Fibroblast of gingiva (primary cell): ENCODE data around the gene CFAP97D2.
"Not testable (repeated sequence)": the region's sequence is repeated elsewhere in the genome, so short reads cannot be mapped to it uniquely, and the experiment has no call there.

Experiments
- DNase-seq: peaks from one replicate; pipeline ENCODE4 v3.0.0-alpha.2; 2011; ENCODE audit warnings: low read depth

Gene CFAP97D2

DNA sequence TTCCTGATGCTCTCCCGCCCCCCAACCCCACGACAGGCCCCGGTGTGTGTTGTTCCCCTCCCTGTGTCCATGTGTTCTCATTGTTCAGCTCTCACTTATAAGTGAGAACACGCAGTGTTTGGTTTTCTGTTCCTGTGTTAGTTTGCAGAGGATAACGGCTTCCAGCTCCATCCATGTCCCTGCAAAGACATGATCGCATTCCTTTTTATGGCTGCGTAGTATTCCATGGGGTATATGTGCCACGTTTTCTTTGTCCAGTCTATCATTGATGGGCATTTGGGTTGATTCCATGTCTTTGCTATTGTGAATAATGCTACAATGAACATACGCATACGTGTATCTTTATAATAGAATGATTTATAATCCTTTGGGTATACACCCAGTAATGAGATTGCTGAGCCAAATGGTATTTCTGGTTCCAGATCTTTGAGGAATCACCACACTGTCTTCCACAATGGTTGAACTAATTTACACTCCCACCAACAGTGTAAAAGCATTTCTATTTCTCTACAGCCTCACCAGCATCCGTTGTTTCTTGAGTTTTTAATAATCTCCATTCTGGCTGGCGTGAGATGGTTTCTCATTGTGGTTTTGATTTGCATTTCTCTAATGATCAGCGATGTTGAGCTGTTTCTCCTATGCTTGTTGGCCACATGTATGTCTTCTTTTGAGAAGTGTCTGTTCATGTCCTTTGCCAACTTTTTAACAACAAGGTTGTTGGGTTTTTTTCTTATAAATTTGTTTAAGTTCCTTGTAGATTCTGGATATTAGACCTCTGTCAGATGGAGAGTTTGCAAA lies 20.0 kb upstream of the CFAP97D2 start:
- DNase-seq, result not testable (repeated sequence)

DNA sequence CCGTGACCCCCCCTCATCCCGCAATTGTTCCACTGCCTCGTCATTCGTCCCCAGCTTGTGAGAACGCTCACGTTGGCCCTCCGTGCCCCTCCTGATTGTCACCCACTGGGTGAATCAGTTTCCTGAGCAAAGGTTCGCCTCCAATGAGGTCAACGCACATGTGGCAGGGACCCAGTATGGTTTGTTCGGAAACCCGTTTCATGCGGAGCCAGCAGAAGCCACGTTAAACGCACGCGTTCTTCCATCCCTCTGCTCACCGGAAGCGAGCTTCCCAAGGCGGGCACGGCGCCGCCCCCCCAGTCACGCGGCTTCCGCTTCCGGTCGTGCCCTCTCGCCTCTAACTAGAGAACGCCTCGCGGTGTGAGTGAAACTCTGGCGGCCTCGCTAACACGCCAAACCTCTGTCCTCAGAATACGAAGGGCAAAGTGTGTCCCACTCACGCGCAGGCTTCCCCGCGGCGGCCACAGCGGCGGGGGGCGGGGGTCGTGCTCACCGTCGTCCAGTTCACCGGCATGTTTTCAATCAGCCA lies 18.0 kb upstream of the CFAP97D2 start:
- no peak for DNase-seq

DNA sequence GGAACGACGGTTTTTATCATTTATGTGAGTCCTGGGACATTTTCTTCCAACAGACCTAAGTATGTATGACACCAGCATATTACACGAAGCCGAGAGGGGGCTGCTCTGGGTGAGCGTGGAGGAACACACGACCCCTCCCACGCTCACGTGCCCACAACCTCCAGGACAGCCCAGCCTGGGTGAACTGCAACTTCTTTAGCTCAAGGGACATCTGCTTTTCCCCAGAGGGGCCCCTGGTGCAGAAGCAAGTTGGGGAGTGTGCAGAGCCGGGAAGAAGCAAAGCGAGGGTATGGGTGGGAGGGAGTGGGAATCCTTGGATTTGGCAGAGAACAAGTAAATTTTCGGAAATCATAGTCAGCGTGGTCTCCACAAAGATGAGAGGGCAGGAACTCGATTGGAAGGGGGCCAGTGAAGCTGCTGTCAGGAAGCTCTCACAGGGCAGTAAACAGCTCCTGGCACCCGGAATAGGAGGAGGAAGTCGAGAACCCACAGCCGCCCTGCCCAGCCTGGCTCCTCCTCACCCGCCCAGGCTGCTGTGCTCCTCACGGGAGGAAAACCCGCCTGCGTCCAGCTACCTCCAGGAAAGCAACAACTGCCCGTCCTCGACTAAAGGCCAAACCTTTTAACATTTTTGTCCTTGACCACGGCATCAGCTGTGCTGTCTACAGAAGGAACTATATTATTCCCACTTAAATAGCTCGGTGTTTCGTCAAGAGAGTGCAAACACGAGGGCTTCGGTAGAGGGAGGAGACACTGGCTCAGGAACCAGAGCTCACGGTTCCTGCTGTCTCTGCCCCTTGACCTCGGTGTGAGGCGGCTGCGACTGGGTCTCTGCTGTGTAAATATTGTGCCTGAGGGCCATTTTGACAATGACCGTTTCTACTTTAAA lies 17.2 kb upstream of the CFAP97D2 start:
- DNase-seq, result no peak

DNA sequence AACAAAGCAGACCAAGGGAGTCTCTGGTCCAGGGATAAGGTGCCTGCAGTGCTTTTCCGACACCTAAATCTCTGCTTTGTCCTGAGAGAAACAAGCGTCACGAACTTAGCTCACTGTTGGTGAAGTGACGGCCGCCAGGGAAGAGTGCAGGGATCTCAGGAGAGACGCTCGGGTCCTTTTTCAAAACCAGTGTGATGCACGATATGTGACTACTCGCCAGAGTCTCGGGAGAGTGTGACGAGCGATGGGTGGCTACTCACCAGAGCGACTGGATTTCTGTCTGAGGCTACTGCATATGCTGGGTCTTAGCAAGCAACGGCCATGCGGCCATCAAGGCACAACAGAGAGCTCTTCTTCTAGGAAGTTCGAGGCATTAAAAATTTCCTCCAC lies 16.5 kb upstream of the CFAP97D2 start:
- DNase-seq, result no peak

DNA sequence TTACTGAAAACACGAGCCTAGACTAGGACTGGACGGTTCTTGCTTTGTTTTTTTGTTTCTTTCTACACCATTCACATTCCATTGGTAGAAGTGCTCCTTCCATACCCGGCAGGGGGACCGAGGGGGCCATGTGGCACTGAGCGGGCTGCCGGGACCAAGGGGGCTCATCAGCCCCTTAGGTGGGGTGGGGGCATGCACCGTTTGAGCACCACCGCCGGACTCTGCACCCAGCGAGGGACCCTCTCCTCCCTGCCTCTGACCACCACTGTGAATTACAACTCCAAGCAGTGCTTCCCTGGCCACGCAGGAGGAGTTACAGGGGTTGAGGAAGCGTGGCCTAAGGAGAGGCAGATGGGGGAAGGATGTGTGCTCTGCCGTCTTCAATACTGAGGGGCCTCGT lies 15.0 kb upstream of the CFAP97D2 start:
- no peak for DNase-seq

DNA sequence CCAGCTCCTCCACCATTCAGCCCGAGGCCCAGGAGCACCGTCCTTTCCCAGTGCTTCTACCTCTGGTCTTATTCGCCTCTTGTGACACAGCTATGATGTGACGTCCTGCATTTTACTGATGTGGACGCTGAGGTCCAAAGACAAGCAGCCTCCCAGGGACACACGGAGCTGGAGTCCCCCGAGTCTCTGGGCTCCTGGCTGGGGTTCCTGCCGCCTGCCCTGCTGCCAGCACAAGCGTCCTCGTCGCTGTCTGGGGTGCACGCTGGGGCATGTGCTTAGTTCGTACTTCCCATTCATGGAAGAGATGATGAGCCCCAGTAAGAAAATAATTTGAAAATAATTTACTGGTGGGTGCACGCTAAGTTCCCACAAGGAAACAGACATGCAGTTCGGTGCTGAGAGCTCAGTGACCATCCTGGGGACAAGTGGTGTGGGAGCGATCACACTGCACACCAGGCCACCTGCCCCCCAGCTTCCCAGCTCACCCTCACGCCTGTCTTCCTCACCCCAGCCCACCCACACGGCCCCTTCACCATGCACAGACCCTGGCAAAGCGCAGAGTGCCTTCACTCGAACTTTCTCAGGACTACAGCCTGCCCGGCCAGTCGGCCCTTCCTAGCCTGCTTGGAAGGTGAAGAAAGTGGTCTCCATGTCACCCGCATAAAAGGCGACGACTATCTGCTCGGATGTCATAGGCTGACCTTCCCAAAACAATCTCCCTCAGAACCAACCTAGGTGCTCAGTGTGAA lies 14.2 kb upstream of the CFAP97D2 start:
- no peak for DNase-seq

DNA sequence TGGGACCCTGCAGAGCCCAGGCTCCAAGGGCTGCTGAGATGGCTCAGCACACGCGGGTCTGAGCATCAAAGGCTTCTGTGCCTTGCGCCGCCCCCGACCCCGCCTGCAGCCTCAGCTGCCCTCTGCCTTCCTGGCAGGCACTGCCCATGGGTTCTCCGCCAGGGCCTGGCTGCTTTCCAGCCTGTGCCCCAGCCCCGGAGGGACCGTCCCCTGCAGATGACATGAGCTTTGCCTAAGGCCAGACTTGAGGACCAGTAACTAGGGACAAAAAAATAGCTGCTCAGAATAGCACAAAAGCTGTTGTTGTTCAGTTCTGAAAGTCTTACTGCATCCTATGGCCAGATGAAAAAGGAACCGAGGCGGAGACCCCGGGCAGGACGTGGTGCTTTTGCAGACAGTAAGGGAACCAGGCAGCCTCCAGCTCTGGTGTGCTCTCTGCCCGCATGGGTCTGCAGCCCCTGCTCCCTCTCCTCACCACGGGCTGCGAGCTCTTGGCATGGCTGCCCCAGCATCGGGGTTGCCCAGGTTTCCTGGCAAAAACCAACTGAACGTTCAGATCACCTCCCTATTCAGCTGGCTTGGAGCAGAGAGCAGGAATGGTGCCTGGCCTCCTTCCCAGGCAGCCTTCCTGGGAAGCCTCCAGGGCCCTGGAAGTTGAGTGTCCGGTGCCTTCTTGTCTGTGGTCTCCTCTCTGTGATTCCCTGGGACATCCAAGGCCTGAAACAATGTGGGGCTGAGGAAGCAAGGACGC lies 12.5 kb upstream of the CFAP97D2 start:
- DNase-seq, result no peak

DNA sequence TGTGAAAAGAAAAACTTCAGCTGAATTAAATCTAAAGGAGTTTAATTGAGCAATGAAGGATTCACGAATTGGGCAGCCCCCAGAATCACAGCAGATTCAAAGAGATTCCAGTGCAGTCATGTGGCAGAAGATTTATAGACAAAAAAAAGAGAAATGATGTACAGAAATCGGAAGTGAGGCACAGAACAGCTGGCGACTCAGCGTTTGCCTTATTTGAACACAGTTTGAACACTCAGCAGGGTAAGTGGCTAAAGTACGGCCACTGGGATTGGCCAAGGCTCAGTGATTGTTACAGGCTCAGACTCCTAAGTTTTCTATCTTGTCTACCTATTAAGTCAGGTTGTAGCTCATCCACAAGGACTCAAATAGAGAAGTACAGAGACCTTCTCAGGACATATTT lies 11.6 kb upstream of the CFAP97D2 start:
- no peak for DNase-seq

DNA sequence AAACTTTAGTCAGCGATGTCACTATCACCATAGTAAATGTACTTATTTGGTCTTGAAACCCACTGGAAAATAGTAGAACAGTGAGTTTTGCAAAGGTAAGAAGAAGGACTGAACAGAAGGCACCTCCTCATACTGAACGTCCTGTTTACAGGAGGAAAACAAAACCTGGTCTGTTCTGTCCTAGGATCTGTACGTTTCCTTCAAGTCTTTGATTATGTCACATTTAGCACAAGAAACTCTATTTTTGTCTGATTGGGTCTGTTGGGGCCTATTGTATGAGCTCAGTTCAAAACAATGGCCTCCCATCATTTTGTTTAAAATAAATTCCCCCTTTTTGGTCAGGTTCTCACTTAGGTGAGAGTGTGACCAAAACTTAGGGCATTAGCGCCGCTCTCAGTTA lies 11.2 kb upstream of the CFAP97D2 start:
- DNase-seq, result no peak

DNA sequence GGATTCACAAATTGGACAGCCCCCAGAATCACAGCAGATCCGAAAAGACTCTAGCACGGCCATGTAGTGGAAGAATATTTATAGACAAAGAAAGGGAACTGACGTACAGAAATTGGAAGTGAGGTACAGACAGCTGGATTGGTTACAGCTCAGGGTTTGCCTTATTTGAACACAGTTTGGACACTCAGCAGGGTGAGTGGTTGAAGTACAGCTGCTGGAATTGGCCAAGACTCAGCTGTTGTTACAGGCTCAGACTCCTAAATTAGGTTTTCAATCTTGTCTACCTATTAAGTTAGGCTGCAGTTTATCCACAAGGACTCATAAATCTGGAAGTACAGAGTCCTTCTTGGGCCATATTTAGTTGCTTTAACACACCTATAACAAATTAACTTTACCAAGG lies 5.8 kb upstream of the CFAP97D2 start:
- no peak for DNase-seq

DNA sequence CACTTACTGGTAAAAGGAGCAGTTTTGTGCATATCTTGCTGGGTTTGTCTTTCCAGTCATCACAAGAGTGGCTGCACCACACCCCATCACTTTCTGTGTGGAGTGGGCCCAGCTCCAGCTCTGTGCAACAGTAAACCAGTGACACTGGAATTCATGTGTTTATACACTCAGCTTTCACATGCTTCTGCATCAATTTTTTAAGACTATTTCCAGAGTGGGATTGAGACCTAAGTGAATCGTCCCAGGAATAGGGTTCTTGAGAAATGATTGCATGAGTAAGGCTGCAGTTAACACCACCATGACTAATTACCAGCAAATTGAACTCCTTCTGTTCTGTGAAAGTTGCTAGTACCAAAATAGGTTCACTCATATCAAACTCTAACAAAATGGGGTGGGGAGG lies 5.3 kb upstream of the CFAP97D2 start:
- no peak for DNase-seq

DNA sequence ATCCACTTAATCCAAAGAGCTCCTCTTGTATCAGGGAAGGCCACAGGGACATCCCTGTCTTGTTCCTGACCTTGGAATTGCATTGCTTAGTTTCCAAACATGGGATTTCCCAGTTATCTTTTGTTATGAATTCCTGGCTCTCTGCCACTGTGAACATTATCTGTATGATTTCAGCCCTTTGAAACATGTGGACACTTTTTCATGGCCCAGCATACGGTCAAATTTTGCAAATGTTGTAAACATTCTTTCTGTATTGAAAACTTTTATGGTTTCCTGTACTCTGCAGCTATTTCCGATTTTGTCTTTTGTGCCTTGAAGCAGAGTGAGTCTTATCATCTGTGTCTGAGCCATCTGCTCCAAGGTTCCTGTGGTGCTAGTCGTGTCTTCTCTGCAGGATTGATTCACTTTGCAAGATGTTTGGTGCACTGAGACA lies 4.5 kb upstream of the CFAP97D2 start:
- no peak for DNase-seq

DNA sequence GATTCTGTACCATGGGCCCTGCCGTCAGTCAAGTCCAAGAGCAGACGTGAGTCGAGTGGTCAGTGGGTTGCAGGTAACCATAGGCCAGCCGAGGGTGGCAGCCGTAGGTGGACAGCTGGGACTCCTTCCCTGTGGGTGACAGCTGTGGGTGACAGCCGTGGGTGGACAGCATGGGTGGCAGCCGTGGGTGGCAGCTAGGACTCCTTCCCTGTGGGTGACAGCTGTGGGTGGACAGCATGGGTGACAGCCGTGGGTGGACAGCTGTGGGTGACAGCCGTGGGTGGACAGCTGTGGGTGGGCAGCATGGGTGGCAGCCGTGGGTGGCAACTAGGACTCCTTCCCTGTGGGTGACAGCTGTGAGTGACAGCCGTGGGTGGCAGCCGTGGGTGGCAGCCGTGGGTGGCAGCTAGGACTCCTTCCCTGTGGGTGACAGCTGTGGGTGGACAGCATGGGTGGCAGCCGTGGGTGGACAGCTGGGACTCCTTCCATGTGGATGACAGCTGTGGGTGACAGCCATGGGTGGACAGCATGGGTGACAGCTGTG lies 2.6 kb upstream of the CFAP97D2 start:
- not testable (repeated sequence) for DNase-seq

DNA sequence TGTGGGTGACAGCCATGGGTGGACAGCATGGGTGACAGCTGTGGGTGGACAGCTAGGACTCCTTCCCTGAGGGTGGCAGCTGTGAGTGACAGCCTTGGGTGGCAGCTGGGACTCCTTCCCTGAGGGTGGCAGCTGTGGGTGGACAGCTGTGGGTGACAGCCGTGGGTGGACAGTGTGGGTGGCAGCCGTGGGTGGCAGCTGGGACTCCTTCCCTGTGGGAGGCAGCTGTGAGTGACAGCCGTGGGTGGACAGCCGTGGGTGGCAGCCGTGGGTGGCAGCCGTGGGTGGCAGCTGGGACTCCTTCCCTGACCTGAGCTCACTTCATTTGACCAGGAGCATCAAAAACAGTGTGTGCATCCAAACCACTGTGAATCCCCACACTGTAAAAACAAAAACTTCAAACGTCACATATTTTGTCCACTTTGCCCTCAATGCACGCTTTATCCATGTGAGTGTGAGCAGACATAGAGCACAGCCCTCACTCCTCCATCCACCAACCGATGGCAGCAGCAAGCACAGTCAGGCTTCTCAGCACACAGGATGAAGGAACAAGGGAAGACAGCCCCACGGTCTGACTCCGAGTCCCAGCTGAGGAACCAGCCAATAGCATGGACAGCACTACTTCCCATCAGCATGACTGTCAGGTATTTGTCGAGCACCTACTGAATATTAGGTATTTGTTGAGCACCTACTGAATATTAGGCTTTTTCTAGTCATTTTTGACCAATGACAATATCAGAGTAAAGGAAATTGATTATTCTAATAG lies 1.6 kb upstream of the CFAP97D2 start:
- no peak for DNase-seq

DNA sequence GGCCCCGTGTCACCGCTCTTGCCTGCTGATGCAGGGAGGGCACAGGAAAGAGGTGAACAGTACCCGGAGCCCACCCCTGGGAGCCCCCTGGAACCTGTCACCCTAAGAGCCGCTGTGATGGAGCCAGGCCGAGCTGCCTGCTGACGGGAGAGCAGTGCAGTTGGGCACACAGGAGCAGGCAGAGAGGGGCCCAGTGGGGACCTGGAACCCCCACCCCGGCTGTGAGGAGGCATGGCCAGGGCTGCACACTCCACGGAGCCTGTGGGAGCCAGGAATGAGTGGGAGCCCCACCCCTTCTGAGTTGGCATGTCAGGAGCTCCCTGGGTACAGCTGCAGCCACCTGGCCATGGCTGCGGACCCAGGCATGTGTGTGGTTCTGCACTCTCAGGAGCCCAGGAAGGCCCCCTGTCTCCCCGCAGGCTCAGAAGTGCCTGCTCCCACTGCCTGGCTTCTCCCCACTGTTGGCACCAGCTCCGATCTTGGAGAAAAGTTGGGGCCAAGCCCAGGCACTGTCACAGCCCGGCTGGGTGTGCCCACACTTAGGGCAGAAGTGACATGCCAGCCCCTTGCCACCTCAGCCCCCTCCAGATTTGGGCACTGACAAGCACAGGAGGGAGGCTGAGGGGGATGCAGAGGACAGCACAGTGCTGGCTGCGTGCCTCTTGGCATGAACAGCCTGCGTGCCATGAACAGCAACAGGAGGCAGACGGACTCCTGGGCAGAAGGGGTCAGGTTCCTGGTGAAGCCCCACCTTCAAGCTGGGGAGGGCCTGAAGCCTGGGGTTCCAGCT lies 6.3 kb downstream of the CFAP97D2 start:
- DNase-seq, result no peak

DNA sequence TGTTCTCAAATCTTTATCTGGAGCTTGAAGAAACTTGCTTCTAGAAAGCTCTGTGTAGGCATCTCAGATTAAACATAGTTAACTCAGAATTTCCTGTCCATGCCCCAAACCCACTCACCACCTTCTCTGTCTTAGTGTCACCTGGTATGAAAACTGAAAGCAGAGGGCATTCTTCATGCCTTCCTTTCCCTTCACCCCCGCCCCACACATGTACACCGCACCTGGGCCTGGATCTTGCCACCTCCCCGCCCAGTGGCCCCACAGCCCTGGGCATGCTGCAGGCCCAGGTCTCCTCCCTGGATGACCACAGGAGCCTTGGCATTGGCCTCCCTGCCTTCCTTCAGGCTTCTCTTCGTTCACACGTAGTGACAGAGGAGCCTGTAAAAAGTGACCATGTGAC lies 15.8 kb downstream of the CFAP97D2 start:
- no peak for DNase-seq

DNA sequence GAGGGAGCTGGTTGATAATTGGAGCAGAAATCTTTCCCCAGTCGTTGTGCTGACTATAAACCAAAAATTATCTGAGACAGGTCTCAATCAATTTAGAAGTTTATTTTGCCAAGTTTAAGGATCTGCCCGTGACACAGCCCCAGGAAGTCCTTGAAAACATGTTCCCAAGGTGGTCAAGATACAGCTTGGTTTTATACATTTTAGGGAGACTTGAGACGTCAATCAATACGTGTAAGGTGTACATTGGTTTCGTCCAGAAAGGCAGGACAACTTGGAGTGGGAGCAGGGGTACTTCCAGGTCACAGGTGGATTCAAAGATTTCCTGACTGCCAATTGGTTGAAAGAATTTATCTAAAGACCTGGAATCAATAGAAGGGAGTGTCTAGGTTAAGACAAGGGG lies 17.6 kb downstream of the CFAP97D2 start:
- no peak for DNase-seq

DNA sequence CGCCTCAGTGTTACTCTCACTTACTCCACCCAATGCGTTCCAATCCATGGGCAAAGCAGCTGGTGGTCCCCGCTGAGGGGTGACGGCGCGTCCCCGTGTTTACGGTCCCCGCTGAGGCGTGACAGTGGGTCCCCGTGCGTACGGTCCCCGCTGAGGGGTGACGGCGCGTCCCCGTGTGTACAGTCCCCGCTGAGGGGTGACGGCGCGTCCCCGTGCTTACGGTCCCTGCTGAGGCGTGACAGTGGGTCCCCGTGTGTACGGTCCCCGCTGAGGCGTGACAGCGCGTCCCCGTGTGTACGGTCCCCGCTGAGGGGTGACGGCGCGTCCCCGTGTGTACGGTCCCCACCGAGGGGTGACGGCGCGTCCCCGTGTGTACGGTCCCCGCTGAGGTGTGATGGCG lies 19.5 kb downstream of the CFAP97D2 start:
- no peak for DNase-seq

DNA sequence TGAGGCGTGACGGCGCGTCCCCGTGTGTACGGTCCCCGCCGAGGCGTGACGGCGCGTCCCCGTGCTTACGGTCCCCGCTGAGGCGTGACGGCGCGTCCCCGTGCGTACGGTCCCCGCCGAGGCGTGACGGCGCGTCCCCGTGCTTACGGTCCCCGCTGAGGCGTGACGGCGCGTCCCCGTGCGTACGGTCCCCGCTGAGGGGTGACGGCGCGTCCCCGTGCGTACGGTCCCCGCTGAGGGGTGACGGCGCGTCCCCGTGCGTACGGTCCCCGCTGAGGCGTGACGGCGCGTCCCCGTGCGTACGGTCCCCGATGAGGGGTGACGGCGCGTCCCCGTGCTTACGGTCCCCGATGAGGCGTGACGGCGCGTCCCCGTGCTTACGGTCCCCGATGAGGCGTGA lies 20.5 kb downstream of the CFAP97D2 start:
- not testable (repeated sequence) for DNase-seq

DNA sequence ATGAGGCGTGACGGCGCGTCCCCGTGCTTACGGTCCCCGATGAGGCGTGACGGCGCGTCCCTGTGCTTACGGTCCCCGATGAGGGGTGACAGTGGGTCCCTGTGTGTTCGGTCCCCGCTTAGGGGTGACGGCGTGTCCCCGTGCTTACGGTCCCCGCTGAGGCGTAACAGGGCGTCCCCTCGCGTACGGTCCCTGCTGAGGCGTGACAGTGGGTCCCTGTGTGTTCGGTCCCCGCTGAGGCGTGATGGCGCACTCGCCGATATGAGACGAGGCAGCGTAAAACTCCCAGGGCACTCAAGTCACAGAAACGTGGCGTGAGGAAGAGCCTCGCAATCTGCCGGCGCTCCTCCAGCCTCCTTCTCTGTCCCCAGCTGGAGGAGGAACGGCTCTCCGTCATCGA lies 20.9 kb downstream of the CFAP97D2 start:
- no peak for DNase-seq
